ENCODE data around the gene BICDL2. TPM values are rescaled to one million over a fixed set of nuclear protein-coding genes. Genes with fewer than 3 reads are reported as not detected.

The BICDL2 gene
- polyA plus RNA-seq, 4 donors: 0.07 to 7.7 (median 2.6) TPM

DNA sequence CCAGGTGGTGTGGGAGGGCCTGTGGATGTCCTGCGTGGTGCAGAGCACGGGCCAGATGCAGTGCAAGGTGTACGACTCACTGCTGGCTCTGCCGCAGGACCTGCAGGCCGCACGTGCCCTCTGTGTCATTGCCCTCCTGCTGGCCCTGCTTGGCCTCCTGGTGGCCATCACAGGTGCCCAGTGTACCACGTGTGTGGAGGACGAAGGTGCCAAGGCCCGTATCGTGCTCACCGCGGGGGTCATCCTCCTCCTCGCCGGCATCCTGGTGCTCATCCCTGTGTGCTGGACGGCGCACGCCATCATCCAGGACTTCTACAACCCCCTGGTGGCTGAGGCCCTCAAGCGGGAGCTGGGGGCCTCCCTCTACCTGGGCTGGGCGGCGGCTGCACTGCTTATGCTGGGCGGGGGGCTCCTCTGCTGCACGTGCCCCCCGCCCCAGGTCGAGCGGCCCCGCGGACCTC is 23.2 kb downstream of the BICDL2 start:
- DNase-seq (ENCODE audit: low read depth in 4 of 4, low spot score in 3 of 4): no peak

DNA sequence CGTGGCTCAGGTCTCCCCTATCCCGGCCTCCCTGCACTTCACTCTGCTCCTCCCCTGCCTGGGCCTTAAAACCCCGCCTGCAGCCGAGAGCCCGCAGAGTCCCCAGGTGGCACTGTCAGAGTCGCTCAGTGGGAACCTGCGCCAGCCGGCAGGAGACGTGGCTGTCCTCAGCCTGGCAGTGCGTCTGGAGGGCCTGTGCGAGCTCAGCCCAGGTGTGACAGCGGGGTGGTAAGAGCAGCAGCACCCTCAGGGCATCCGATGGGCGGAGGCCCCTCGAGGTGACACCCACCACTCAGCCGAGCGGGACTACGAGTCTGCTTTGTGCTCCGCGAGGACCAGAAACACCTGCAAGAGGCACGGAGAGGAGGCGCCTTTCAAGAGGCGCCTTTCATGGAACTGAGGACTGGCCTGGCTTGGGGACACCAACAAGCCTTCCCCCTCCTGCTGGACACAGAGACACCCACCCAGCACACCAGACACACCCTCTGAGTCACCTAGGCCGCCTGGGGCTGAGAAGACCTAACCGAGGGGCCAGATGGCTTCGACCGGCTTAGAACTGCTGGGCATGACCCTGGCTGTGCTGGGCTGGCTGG is 23.8 kb downstream of the BICDL2 start, which contains the start of gene CLDN9:
Gene CLDN9, plus strand, starts transcription at position 96 of the 593 bp plus-strand sequence. Its CDS starts 440 bp downstream, at position 536.
- DNase-seq (ENCODE audit: low read depth in 4 of 4, low spot score in 3 of 4): no peak

DNA sequence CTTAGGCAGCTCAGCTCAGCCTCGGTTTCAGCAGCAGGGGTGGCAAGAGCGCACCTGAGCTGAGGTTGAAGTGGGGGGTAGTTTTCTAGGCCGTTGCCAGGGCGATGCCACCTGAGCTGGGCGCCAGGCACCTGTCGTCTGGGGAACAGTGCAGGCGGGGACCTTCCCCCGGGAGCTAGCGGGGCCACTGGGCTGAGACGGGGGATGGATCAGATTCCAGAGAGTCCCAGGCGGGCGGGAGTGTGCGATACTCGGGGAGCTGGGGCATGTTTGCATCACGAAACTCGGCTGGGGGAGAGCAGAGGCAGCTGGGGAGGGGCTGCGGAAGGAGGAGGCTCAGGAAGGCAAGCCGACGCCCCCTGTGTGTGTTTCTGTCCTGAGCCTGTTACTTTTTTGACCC is 24.5 kb downstream of the BICDL2 start:
- peak in 1 of 4 donors; percentile 67 for DNase-seq (ENCODE audit: low read depth in 4 of 4, low spot score in 3 of 4)

DNA sequence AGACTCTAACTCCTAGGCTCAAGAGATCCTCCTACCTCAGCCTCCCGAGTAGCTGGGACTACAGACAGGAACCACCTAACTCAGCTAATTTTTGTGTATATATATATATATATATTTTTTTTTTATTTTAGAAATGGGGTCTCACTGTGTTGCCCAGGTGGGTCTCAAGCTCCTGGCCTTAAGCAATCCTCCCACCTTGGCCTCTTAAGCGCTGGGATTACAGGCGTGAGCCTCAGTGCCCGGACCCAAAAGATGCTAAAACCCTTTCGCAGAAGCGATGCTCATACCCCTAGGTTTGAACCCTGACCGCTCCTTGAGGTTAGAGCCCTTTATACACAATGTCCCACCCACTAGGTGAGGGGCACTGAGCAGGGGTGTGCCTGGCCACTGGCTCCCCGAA is 26.2 kb downstream of the BICDL2 start:
- DNase-seq (ENCODE audit: low read depth in 4 of 4, low spot score in 3 of 4): no peak

DNA sequence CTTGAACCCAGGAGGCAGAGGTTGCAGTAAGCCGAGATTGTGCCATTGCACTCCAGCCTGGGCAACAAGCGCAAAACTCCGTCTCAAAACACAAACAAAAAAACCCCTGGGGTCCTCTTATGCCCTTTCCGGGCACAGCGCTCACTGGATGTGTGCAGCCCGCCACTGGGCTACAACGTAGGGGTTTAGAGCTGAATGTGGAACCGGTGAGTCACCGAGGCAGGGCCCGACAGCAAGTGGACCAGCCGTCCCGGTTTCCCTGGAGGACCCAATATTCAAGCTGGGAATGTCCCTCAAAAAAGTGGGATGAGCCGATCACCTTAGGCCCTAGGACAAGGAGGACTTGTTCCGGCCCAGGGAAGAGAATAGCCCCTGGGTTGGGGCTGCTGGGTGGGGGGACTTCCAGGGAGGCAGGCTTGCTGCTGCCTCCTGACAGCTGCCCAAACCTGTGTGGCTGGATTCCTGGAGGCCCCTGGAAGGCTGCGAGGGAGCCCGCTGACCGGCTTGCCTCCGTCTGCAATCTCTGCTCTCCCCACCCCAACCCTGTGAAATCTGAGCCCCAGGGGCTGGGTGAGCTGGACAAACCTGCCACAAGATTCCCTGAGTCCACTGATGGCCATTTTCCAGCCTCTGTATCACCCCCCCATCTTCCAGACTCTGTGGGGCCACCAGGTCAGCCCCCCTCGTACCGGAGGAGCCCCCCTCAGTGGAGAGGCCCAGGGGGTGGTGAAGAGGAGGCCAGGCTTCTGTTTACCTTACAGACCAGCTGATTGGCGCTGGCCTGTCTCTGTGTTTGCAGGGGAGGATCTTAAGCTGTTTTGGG is 27.0 kb downstream of the BICDL2 start:
- DNase-seq (ENCODE audit: low read depth in 4 of 4, low spot score in 3 of 4): peak in 1 of 4 donors; percentile 74

DNA sequence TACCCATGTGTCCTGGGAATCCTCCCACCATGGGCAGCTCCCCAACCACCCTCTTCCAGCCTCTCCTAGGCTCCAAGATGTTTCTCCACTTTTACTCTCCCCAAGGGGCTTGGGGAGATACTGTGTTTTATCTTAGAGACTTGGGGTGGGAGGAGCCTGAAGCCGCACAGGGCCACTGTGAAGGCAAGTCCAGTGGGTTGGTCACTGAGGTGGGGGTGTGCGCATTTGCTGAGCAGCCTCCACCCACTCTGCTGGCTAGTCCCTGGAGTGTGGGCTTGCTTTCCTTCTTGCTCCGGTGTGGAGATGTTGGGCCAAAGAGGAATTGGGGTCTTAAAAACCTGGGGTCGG is 28.1 kb downstream of the BICDL2 start:
- no peak for DNase-seq (ENCODE audit: low read depth in 4 of 4, low spot score in 3 of 4)

DNA sequence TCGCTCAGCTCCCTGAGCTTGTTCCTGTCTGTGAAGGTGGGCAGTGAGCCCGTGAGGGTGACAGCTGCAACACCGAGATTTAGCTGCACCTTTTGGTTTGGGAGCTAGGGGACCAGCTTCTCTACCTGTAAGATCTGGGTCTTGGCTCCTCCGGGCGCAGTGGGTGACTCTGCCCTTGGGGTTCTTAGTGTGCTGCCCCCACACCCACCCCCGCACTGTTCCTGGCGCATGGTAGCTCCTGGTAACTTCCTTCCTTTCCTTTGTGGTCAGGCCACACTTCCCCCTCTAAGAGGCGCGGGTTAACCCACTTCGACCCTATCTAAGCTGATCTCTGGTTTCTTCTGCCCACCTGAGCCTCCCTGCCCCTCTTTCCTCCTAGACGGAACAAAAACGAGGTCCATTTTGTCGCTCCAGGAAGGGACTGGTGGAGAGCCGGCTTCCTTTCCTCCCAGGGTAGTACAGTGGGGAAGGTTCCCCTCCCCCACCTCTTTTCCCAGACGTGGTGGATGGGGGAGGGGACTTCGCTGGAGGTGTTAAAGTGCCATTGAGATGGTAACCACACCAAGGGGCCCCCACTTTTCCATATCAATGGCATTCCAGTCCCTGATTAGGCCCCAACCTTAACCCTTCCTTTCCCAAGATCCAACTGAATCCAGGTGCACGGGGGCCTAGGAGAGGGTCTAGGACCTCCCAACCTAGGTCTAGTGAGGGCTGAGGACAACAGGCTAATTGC is 28.6 kb downstream of the BICDL2 start:
- DNase-seq (ENCODE audit: low read depth in 4 of 4, low spot score in 3 of 4): no peak

DNA sequence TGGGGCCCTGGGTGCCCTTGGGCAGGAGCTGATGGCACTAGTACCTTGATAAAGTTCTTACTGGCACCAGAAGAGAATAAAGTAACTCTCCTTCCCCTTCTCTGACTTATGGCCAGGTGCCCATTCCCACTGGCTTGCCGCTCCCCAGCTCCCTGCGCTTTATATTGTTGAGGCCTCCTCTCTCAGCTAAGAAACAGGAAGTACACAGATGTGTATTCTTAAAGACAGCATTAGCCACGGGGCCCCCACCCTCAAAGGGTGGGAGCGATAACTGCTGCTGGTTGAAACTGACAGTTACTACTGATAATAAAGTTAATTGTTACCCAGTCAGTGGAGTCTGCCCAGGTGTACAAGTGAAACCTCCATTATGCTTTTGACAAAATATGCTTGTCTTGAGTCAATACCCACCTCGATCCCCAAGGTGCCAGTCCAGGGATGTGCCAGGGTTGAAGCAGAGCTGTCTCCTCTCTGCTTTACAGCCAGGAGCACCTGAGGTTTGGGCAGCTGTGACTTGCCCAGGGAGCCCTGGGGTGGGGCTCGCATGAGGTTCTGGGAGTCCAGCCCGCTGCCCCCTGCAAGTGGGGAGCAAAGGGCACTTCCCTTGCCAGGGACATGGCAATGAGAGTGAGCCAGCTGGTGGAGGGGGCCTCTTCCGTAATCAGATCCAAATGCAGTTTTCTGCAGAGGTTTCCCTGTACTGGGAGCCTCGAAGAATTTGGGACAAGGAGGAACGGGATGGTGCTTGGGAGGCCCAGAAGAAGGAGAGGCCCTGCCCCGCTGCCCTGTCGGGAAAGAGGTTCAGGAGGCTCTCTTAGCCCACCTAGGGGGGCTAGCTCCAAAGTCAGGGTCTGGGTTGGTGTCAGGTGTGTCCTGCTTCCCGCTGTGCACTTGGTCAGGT is 29.4 kb downstream of the BICDL2 start:
- DNase-seq (ENCODE audit: low read depth in 4 of 4, low spot score in 3 of 4): no peak

DNA sequence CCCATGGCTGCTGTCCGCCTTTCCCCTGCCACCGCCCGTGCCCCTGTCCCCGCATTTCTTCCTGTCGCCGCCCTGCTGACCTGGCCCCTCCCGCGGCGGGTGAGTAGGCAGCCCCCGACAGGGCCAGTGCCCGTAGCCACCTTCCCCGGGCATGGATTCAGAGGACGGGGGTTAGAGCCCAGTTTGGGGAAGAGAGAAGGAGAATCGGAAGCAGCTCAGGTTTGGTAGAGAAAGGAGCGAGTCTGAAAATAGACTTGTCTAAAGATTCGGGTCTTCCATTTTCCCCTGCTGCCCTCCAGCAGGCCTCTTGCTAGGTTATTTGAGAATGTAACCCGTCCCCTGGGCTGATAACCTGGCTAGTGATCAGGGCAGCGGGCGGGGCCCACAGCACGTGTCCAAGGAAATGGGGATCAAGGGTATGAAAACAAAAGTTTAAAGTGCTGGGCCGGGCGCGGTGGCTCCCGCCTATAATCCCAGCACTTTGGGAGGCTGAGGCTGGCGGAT is 31.9 kb downstream of the BICDL2 start:
- no peak for DNase-seq (ENCODE audit: low read depth in 4 of 4, low spot score in 3 of 4)

DNA sequence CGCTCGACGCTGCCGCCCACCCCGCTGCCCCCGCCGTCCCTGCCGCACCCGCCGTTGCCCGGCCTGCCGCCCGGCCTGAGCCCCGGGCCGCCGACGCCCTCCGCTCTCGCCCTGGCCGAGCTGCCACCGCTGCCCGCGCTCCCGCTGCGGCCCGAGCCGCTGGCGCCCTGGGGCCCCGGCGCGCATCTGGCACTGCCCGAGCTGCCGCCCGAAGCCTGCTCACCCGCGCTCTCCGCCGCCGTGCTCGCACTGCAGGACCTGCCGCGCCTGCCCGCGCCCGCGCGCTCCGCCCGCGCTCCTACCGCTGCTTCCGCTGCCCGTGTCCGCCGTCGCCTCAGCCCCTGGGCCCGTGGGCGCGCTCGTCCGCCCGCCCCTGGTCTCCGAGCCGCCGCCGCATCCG is 32.4 kb downstream of the BICDL2 start:
- DNase-seq (ENCODE audit: low read depth in 4 of 4, low spot score in 3 of 4): no peak

DNA sequence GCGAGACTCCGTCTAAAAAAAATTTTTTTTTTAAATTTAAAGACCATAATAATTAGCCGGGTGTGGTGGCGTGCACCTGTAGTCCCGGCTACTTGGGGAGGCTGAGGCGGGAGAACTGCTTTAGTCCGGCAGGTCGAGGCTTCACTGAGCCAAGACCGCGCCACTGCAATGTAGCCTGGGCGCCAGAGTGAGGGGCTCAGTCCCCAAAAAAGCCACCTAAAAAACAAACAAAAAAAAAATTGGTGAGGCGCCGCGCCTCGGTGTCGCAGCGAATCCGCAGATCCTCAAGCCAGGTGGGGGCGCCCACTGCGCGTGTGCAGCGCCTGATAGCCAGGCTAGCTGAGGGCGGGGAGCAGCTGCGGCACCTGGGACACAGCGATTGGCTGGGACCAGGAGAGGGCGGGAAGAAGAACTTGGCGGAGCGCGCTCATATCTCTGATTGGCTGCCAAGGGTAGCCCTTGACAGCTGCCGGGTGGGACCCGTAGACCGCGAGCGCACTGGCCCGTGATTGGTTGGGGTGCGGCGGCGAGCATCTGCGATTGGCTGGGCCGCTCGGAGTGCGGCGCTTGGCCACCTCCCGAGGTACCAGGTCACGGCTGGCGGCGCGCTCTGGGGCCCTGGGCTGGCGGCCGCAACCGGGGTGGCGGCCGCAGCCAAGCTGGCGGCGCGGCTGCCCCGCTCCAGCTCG is 33.0 kb downstream of the BICDL2 start:
- DNase-seq (ENCODE audit: low read depth in 4 of 4, low spot score in 3 of 4): peak in 3 of 4 donors; percentile 91 to 96 (median 91)

DNA sequence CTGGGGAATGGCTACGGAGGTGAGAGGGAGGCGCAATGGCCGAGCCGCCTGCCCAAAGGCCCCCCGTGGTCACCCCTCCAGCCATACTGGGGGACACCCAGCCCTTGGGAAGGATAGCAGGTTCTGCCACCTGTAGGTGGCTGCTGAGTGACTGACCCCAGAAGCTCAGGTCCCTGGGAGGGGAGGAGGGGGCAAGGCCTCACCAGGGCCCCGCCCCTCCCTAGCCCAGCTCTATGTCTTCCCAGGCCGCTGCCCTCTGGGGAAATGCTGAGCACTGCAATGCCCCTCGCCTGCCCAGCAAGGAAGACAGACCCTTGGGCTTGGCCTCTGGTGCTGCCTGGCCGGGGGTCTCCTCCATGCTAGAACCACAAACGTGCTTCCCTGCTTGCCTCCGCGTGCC is 35.4 kb downstream of the BICDL2 start:
- DNase-seq (ENCODE audit: low read depth in 4 of 4, low spot score in 3 of 4): no peak

DNA sequence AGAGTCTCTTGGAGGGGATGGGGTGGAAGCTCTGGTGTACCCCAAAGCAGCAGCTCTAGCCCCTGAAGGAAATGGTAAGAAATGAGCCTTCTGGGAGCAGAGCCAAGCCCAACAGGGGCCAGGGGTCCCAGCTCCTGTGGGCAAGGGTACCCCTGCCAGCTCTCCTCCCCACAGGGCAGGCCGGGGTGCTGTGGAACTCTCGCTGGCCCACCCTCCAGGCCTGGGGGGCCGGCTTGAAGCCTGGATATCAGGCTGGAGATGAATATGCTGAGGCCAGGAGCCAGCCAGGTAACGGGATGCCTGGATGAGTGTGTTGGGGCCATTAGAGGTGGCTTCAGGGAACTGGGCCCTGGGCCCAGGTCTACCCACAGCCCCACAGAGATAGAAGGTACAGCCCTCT is 36.2 kb downstream of the BICDL2 start:
- DNase-seq (ENCODE audit: low read depth in 4 of 4, low spot score in 3 of 4): no peak

DNA sequence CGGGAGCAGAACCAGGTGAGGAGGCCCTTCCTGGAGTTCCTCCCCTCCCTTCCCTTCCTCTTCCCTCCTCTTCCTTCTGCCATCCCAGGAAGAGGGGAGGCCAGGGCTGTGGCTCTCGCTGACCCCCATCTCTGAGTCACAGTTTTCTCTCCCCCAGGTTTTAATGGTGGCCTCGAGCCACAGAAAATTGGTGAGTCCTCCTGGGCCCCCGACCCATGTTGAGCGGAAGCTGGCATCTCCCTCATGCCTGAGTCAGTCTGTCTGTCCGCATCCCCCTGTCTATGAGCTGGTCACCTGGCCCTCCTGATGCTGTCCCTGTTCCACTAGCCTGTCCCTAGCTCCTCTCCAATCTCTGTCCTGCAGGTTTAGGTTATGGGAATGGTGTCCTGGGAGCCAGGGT is 36.8 kb downstream of the BICDL2 start:
- DNase-seq (ENCODE audit: low read depth in 4 of 4, low spot score in 3 of 4): no peak

DNA sequence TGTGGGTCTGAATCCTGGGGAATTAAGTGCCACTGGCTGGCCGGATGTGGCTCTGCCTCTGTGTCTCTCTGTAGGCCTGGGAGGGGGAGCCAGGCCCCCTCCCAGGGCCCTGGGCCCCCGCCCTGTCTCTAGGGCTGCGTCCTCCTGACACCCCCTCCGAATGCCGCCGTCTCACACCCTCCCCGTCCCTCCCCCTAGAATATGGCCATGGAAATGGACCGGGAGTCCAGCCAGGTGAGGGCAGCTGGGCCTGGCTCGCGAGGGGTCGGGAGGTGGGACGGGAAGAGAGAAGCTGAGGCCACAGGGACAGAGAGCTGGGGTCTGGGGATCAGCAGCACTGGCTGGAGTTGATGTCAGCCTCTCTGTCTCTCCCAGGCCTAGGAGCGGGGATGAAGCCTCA is 40.4 kb downstream of the BICDL2 start:
- DNase-seq (ENCODE audit: low read depth in 4 of 4, low spot score in 3 of 4): no peak

DNA sequence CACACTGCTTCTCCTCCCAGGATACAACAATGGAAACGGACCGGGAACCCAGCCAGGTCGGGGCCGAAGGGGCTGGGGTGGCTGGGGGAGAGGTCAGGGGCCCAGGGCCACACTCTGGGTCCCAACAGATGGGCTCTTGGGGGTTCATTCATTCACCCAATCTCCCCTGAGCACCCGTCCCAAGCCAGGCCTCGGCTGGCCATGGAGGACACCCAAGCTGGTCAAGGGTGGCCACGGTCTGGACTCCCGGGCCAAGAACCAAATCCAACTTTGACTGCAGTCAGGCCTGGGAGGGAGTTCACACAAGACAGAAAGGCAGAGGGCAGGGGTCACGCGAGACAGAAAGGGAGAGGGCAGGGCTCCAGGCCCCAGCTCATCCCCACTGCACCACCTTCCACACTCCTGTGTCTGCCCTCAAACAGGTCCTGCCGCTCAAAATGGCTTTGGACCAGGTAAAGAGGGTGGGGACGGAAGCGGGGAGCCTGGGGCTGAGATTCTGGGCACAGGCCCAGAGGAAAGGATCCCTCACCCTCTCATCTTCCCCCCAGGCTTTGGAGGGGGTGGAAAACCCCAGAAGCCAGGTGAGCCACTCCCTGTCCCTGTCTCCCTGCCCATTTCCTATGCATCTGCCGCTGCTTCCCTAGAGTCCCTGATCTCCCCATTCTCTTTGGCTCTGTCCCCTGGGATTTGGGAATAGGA is 44.2 kb downstream of the BICDL2 start:
- no peak for DNase-seq (ENCODE audit: low read depth in 4 of 4, low spot score in 3 of 4)

DNA sequence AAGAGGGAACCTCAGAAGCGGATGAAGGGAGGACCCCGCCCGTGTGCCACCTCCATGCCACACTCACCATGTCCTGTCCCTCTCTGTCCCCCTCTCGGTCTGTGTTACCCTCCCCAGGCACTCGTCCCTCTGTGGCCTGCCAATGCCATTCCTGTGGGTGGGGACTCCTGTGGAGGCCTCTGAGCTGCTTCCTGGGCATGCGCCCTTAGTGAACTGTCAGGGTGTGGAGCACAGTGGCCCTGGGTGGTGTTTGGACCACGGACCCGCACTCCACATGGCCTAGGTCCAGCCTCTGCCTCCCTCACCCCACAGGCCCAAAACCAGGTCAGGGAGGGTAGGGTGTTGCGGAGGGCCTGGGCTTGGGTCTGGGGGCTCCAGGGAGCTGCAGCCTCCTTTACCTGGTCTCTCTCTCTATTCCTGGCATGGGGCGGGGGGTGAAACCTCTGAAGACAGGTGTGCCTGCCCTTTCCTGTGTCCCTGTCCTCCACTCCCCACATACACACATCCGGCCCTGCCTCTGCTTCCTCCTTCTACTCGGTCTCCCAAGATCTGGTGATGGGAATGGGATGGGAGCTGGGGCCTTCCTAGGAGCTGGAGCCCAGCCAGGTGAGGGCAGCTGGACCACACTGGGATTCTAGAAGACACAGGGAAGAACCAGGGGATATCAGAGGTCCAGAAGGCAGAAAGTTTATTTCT is 45.0 kb downstream of the BICDL2 start:
- no peak for DNase-seq (ENCODE audit: low read depth in 4 of 4, low spot score in 3 of 4)

DNA sequence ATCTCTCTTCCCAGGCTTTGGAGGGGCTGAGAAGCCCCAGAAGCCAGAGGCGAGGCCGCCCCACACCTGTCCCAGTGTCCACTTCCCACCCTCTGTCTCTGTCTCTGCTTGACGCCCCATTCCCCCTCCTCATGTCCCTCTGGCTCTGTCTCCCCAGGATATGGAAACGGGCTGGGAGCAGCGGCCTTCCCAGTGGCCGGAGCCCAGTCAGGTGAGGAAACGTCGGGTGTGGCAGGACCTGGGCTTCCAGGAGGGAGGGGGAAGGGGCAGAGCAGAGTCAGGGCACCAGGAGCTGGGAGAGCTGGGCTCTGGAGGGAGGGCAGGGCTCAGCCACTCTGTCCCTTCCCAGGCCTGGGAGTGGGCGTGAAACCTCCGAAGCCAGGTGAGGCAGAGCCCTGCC is 45.9 kb downstream of the BICDL2 start:
- no peak for DNase-seq (ENCODE audit: low read depth in 4 of 4, low spot score in 3 of 4)

Measured in left renal pelvis (tissue), 4 donors.